ENCODE measurements around the gene CASKIN2. TPM values are rescaled to one million over a fixed set of nuclear protein-coding genes. Genes with fewer than 3 reads are reported as not detected.

CASKIN2 gene
- total RNA-seq, 1 donor from 2014 or later, result 5.7 TPM

GRCh38 chr17:75492555-75493168, 22.7 kb downstream of the CASKIN2 start:
- no peaks in the 10 kb centered on the region for H3K9me3 Mint-ChIP-seq
- Histone ChIP-seq H3K4me1 (no peaks in the 10 kb centered on the region), H3K27ac (no peak overlapping the region), H3K79me2 (ENCODE audit: low read depth) (no peaks in the 10 kb centered on the region), H3K9ac (no peak overlapping the region), H3F3A (ENCODE audit: low read depth) (no peaks in the 10 kb centered on the region), H3K27me3 (no peaks in the 10 kb centered on the region), H3K36me3 (no peaks in the 10 kb centered on the region), H3K9me3 (ENCODE audit: low read depth) (no peaks in the 10 kb centered on the region), H3K4me3 (no peak overlapping the region), H2AFZ (replicated peaks) (no peak overlapping the region), H4K20me1 (ENCODE audit: low read depth) (no peaks in the 10 kb centered on the region), H3K4me2 (no peak overlapping the region)
- H3K36me3 Mint-ChIP-seq, result peaks cover 5% of the 10 kb centered on the region
- no peaks in the 10 kb centered on the region for H3K27me3 Mint-ChIP-seq (ENCODE audit: insufficient read depth, low read depth)
- no peak overlapping the region for H3K27ac Mint-ChIP-seq
- H3K4me3 Mint-ChIP-seq, result no peak overlapping the region
- H3K4me1 Mint-ChIP-seq, result no peaks in the 10 kb centered on the region
- no peak for DNase-seq (ENCODE audit: low spot score)
- no peak for TF ChIP-seq EZH2phosphoT487 (IDR thresholded peaks at IDR 0.05)
- no peak for TF ChIP-seq EZH2 (IDR thresholded peaks at IDR 0.05)
- TF ChIP-seq, protein P1, sequence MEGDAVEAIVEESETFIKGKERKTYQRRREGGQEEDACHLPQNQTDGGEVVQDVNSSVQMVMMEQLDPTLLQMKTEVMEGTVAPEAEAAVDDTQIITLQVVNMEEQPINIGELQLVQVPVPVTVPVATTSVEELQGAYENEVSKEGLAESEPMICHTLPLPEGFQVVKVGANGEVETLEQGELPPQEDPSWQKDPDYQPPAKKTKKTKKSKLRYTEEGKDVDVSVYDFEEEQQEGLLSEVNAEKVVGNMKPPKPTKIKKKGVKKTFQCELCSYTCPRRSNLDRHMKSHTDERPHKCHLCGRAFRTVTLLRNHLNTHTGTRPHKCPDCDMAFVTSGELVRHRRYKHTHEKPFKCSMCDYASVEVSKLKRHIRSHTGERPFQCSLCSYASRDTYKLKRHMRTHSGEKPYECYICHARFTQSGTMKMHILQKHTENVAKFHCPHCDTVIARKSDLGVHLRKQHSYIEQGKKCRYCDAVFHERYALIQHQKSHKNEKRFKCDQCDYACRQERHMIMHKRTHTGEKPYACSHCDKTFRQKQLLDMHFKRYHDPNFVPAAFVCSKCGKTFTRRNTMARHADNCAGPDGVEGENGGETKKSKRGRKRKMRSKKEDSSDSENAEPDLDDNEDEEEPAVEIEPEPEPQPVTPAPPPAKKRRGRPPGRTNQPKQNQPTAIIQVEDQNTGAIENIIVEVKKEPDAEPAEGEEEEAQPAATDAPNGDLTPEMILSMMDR (IDR thresholded peaks at IDR 0.05), result no peak

- Mint-ChIP-seq H3K36me3 (peaks cover 2% of the 10 kb centered on the region), H3K4me3 (no peak overlapping the region), H3K27ac (no peak overlapping the region), H3K9me3 (no peaks in the 10 kb centered on the region), H3K27me3 (ENCODE audit: insufficient read depth, low read depth) (peaks cover 2% of the 10 kb centered on the region), H3K4me1 (peaks cover 5% of the 10 kb centered on the region)
- DNase-seq (ENCODE audit: low spot score), result no peak
- no peaks in the 10 kb centered on the region for H3K9me3 ChIP-seq (ENCODE audit: low read depth)
- H2AFZ ChIP-seq (replicated peaks), result no peak overlapping the region
- no peaks in the 10 kb centered on the region for H3K36me3 ChIP-seq
- H3K27ac ChIP-seq, result no peak overlapping the region
- no peak overlapping the region for H3K4me2 ChIP-seq
- H3K27me3 ChIP-seq, result no peaks in the 10 kb centered on the region
- no peak for TF ChIP-seq EZH2 (IDR thresholded peaks at IDR 0.05)
- no peak for TF ChIP-seq EZH2phosphoT487 (IDR thresholded peaks at IDR 0.05)
- no peak overlapping the region for H3K9ac ChIP-seq
- no peak overlapping the region for H3K4me3 ChIP-seq
- H3K4me1 ChIP-seq, result no peaks in the 10 kb centered on the region
- no peaks in the 10 kb centered on the region for H3K79me2 ChIP-seq (ENCODE audit: low read depth)
- H4K20me1 ChIP-seq (ENCODE audit: low read depth), result peaks cover 3% of the 10 kb centered on the region
- no peaks in the 10 kb centered on the region for H3F3A ChIP-seq (ENCODE audit: low read depth)
Observed at GRCh38 chr17:75491680-75492079, 23.7 kb downstream of the CASKIN2 start.

GRCh38 chr17:75490953-75491649, 24.2 kb downstream of the CASKIN2 start:
- peaks cover 5% of the 10 kb centered on the region for H3K4me1 Mint-ChIP-seq

More at GRCh38 chr17:75490953-75491649, 24.2 kb downstream of the CASKIN2 start:
- Mint-ChIP-seq H3K36me3 (peaks cover 4% of the 10 kb centered on the region), H3K9me3 (no peaks in the 10 kb centered on the region), H3K27me3 (ENCODE audit: insufficient read depth, low read depth) (peaks cover 6% of the 10 kb centered on the region), H3K4me3 (no peak overlapping the region), H3K27ac (no peak overlapping the region)
- H3K79me2 ChIP-seq (ENCODE audit: low read depth), result no peaks in the 10 kb centered on the region
- no peaks in the 10 kb centered on the region for H3K4me1 ChIP-seq
- H3K9me3 ChIP-seq (ENCODE audit: low read depth), result no peaks in the 10 kb centered on the region
- TF ChIP-seq, protein P1 (IDR thresholded peaks at IDR 0.05), result no peak
- TF ChIP-seq EZH2 (IDR thresholded peaks at IDR 0.05), result no peak
- no peak for TF ChIP-seq EZH2phosphoT487 (IDR thresholded peaks at IDR 0.05)
- no peak overlapping the region for H3K4me3 ChIP-seq
- no peaks in the 10 kb centered on the region for H3F3A ChIP-seq (ENCODE audit: low read depth)
- H3K4me2 ChIP-seq, result no peak overlapping the region
- H3K36me3 ChIP-seq, result no peaks in the 10 kb centered on the region
- H3K27ac ChIP-seq, result no peak overlapping the region
- DNase-seq (ENCODE audit: low spot score), result no peak
- H2AFZ ChIP-seq (replicated peaks), result no peak overlapping the region
- H3K9ac ChIP-seq, result no peak overlapping the region
- no peaks in the 10 kb centered on the region for H3K27me3 ChIP-seq
- H4K20me1 ChIP-seq (ENCODE audit: low read depth), result peaks cover 3% of the 10 kb centered on the region

Measured in neural progenitor cell (in vitro differentiated cells).